HT-29 (cell line): ENCODE data around the gene FCER1G. TPM values are rescaled to one million over a fixed set of nuclear protein-coding genes. Genes with fewer than 3 reads are reported as not detected.

Experiments used
- DNase-seq: peaks from one replicate; pipeline ENCODE4 v3.0.0-alpha.2; 2015; ENCODE audit warnings: low spot score
- total RNA-seq: library from RNA; depleted of rRNA; stranded (reverse); fragments of >200 nt; shearing (Covaris generic); gene quantifications from 2 replicates; pipeline ENCODE4 v1.2.3, GENCODE V29; 2014

Gene FCER1G
- total RNA-seq, 1 experiment from 2014 or later = not detected

DNA sequence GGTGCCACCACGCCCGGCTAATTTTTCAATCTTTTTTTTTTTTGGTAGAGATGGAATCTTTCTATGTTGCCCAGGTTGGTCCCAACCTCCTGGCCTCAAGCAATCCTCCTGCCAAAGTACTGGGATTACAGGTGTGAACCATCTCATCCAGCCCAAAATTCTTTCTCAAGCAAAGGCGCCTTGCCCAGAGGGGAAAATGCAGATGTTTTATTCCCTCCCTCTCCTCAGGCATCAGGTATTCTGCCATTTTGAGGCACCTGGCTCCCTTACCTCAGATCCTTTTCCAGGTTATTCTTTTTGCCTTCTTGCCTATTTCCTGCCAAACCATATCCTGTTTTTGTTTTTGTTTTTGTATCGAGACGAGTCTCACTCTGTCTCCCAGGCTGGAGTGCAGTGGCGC is 26.7 kb upstream of the FCER1G start:
- no peak for DNase-seq

GRCh38 chr1:161189036-161189435 is 26.1 kb upstream of the FCER1G start:
- no peak for DNase-seq

GRCh38 chr1:161190962-161191521 is 24.1 kb upstream of the FCER1G start:
- no peak for DNase-seq

GRCh38 chr1:161191971-161192370 is 23.1 kb upstream of the FCER1G start:
- no peak for DNase-seq

- DNase-seq = peak; percentile 79
Measured at GRCh38 chr1:161192476-161193465, 22.3 kb upstream of the FCER1G start.

DNA sequence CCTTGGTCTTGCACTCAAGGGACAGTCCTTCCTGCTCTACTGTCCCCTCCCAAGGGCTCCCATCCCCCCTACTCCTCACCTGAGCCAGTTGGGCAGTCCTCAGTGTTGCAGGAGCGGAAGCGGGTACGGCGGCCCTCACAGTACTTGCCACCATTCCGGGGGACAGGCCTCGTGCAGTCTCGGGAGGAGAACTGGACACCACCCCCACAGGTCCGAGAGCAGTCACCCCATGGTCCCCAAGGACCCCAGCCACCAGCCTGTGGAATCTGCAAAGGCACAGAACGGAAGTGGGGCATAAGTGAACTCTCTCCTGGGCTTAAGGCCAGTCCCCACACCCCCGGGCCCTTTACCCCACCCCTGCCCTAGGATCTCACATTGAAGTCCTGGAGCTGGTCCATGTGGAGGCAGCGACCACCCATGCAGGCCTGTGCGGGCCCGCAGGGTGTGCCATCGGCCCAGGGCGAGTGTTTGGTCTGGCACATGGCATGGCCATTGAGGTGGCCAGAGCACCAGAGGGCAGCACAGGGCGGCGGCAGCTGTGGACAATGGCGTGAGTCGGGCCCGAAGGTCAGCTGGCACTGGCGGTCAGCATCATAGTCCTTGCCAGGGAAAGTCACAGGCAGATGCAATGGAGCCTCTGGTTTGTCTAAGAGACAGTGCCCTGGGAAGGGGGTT is 21.4 kb upstream of the FCER1G start:
- no peak for DNase-seq

- no peak for DNase-seq
Measured at GRCh38 chr1:161195171-161195570, 19.9 kb upstream of the FCER1G start.

- no peak for DNase-seq
Measured at GRCh38 chr1:161196111-161196510, 19.0 kb upstream of the FCER1G start.

- DNase-seq = no peak
Measured at GRCh38 chr1:161196521-161197451, 18.3 kb upstream of the FCER1G start.

DNA sequence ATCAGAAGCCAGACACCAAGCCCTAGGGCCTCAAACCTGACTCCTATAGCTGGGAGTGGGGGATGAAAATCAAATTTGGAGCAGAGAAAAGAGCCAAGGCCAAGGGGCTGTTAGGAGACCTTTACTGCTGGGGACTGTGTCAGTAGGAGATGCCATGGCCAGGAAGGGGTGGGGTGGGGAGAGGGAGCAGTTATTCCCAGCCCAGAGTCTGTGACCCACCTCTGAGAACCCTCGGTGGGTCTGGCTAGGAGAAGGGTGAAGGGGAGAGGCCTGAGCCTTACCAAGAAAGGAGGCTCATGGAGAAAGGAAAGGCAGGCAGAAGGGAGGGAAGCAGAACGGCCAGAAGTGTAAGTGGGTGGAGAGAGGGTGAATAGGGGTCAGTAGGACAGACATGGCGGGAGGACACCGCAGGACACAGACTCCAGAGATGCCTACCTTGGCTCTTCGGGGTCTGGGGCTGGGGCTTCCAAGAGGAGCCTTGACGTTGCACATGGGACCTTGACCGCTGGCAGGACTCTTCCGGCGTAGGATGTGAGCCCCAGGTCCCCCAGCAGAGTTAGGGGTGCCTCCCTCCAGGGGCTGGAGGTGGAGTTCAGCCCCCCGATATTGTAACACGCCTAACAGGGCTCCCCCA is 17.4 kb upstream of the FCER1G start:
- DNase-seq = no peak

GRCh38 chr1:161198194-161198896 is 16.8 kb upstream of the FCER1G start:
- DNase-seq = no peak

DNA sequence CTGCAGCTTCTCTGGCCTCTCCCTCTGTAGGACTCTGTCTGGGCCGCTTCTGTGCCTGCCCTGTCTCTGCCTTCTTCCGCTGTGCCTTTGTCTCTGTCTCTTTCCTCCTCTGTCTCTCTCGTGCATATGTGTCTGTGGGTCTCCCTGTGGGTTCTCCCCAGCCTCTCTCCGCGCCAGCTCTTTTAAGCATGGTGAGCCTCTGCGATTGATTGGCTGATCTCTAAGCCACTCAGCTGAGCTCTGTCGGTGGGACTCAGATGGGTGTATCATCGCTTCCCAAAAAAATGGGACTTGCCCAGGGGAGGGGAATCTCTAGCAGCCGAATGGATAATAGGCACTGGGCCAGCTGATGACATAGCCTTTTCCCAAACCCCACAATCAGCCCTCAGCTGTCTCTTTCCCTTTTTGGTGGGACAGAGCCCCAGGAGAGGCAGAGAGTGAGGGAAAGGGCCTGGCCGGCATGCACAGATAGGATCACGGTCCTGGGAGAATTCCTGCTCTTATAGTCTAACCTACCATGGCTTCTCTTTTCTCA is 16.1 kb upstream of the FCER1G start, which contains the start of gene ADAMTS4:
TSS of gene ADAMTS4 (minus strand) at position 158 of the 535 bp plus-strand sequence. CDS start 427 bp downstream, outside the sequence.
- no peak for DNase-seq

- DNase-seq = no peak
Measured at GRCh38 chr1:161199506-161200139, 15.5 kb upstream of the FCER1G start.

DNA sequence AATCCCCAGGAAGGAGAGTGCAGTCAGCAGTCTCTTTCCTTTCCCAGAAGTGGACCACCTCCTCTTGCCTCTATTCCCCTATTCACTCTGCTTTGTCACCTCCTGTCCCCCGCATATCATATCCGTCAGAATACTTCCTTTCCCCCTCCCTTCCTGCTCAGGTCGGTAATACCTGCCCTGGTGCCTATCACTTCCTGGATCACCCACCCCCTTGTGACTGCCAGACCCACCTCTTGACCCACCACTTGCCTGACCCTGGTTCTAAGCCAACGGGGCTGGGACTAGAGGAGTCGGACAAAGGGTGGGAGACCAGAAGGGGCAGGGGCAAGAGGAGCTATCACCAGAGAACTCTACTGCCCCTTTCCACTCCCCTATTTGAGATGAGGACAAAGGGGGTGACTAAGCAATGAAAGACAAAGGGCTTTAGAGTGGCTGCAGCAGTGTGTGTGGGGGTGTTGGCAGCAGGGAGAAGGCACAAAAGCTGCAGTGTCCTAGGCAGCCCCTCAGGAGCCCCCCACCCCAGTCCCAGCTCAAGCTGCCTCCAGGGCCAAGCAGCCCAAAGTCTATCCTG is 14.6 kb upstream of the FCER1G start:
- no peak for DNase-seq

DNA sequence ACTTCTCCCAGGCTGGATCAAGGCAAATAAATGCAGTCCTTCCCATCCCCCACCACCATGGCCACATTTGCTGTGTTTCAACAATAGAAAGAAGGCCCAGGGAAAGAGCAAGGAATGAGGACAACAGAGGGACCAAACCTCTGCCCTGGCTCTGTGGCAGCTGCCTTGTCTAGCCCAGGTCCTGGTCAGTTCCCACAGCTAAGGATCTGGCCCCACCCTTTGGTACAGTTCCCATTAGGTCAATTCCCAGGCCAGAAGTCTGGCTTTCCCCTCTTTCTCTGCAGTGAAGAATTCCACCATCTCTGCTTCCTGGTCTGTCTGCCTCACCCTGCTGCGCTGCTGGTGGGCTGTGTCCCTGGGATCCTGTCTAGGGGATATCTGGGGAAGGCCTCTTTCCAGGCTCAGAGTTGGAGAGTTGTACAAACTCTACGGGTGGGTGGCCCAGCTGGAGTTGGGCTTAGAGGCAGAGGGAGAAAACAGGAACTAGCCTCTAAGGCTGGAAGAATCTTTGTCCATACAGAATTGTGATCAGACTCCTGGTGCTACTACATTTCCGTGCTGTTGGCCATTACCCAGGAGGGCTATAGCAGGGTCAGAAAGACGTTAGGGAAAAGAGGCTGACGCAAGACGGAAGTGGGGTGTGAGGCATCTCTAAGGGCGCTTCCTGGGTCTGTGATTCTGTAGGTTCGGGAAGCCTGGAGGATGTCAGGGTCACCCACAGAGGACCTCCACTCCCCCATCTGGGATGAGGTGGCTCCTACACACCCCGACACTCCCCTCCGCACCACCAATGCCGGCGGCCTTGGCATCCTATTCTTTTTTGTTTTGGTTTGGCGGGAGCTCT is 13.9 kb upstream of the FCER1G start:
- no peak for DNase-seq

DNA sequence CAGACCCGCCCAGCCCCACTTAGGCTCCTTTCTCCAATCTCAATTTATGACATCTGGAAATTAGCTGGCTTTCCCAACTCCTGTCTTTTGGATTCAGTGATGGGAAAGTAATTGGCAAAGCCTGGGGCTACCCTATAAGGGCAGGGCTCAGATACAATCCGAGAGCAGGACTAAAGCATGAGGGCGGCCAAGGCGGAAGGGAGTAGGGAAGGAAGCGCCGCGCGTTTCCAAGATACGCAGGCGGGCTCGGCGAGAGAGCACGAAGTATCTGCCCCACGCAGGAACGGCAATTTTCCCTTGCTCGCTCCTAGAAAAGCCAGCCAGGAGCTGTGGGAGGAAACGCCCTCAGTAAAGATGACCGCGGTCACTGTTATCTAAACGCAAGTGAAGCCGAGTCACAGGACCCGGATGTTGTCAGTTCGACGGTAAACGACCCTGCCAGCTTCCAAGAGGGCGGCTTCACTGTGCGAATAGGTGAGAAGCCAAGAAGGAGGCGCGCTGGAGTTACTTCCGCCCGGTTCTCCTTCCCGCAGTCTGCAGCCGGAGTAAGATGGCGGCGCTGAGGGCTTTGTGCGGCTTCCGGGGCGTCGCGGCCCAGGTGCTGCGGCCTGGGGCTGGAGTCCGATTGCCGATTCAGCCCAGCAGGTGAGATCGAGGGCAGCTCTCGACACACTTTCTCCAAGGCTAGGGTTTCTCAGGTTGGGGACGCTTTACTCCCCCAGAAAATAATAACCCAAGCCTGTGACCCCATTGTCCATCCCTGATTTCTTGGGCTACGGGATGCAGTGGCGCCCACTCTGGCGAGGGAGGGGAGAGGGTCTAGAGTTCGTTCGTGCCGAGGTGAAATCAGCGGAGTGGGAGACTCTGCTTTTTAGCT is 13.0 kb upstream of the FCER1G start, which contains the start of gene NDUFS2:
TSS of gene NDUFS2 (plus strand) at position 532 of the 877 bp plus-strand sequence. CDS start at position 551, 19 bp downstream.
- peak; percentile 98 for DNase-seq
